GM12878 (cell line): ENCODE data around the gene NLRP6. TPM values are rescaled to one million over a fixed set of nuclear protein-coding genes. Genes with fewer than 3 reads are reported as not detected.

Experiments
- ATAC-seq: fragments of 200-7000 bp; cut with Tn5 transposase; 3 replicates; pipeline ENCODE4 v1.9.1; 2020; ENCODE audit warnings: mild to moderate bottlenecking, moderate library complexity
- BruUV-seq: library from RNA; stranded (reverse); fragments of 400-500 nt; replicated peaks from 2 replicates; lab custom pipeline; 2021; lab: Mats Ljungman, UMichigan
- CTCF ChIA-PET: fragments of 300-600 bp; sonication (Branson Sonifier 250); formaldehyde crosslinking; extraction: SDS; loops from one replicate; lab custom pipeline; 2021; ENCODE audit warnings: inconsistent platforms; lab: Yijun Ruan, JAX
- POLR2A ChIA-PET: fragments of 350-600 bp; formaldehyde crosslinking; extraction: SDS; loops from one replicate; lab custom pipeline; 2021; ENCODE audit warnings: inconsistent platforms; lab: Charles Lee
- RAD21 ChIA-PET: fragments of 300-600 bp; sonication (Branson Sonifier 250); formaldehyde crosslinking; loops from one replicate; lab custom pipeline; 2023; ENCODE audit warnings: antibody characterized with exemption; ENCODE audit not compliant: unreplicated experiment; lab: Charles Lee
- SMC1A ChIA-PET: fragments of 300-600 bp; sonication (Branson Sonifier 250); formaldehyde crosslinking; loops from one replicate; lab custom pipeline; 2023; ENCODE audit not compliant: unreplicated experiment, uncharacterized antibody; lab: Charles Lee
- DNase-seq: peaks from one replicate; pipeline ENCODE4 v3.0.0-alpha.2; 2011; ENCODE audit warnings: low read depth, low spot score
- FAIRE-seq: peaks from 3 replicates; lab custom pipeline; 2011; peaks lifted over from hg19 to GRCh38; lab: Jason Lieb, UNC
- H2AFZ ChIP-seq: 2 replicates; pipeline ENCODE4 v1.6.0; 2011; ENCODE audit warnings: low read depth, low read length, control low read depth; ENCODE audit not compliant: control insufficient read depth
- H3K27ac ChIP-seq: 2 replicates; pipeline ENCODE4 v1.5.1; 2011; ENCODE audit warnings: control low read depth; ENCODE audit not compliant: control insufficient read depth, insufficient read depth
- H3K27me3 ChIP-seq, 2 experiments: replicated peaks in 1 of 2; 2 replicates each; pipeline versions ENCODE4 v1.6.0 to v1.6.1; 2011; ENCODE audit warnings: low read length in 1 of 2; ENCODE audit not compliant: control insufficient read depth in 2 of 2, insufficient read depth in 2 of 2
- H3K36me3 ChIP-seq, 2 experiments: 2 replicates each; pipeline ENCODE4 v1.5.1; 2011; ENCODE audit warnings: low read length in 1 of 2; ENCODE audit not compliant: control insufficient read depth in 2 of 2, insufficient read depth in 2 of 2
- H3K4me1 ChIP-seq: 2 replicates; pipeline ENCODE4 v1.6.1; 2011; ENCODE audit warnings: mild to moderate bottlenecking, low read length, moderate library complexity, mixed read lengths; ENCODE audit not compliant: control insufficient read depth, insufficient read depth
- H3K4me2 ChIP-seq: 2 replicates; pipeline ENCODE4 v1.6.0; 2011; ENCODE audit warnings: control low read depth; ENCODE audit not compliant: control insufficient read depth, insufficient read depth
- H3K4me3 ChIP-seq: fragments of 200-600 bp; sonication (generic); 2 replicates; pipeline ENCODE4 v1.5.1; 2016
- H3K79me2 ChIP-seq: 2 replicates; pipeline ENCODE4 v1.6.0; 2011; ENCODE audit warnings: low read length; ENCODE audit not compliant: control insufficient read depth, insufficient read depth
- H3K9ac ChIP-seq: 2 replicates; pipeline ENCODE4 v1.8.0; 2011; ENCODE audit warnings: low read length, control low read depth, mixed read lengths; ENCODE audit not compliant: control insufficient read depth, insufficient read depth
- H3K9me3 ChIP-seq: replicated peaks from 3 replicates; pipeline ENCODE4 v1.5.1; 2011; ENCODE audit warnings: mild to moderate bottlenecking, low read length; ENCODE audit not compliant: control insufficient read depth, insufficient read depth
- H4K20me1 ChIP-seq: 2 replicates; pipeline ENCODE4 v1.6.0; 2011; ENCODE audit not compliant: control insufficient read depth, insufficient read depth
- DPF2 ChIP-seq: fragments of 450-650 bp; IDR thresholded peaks from 2 replicates; pipeline ENCODE4 v1.6.1; 2017; ENCODE audit warnings: mild to moderate bottlenecking
- GABPA ChIP-seq: IDR thresholded peaks from 2 replicates; pipeline ENCODE4 v1.6.1; 2014; ENCODE audit warnings: antibody characterized with exemption, low read depth, mild to moderate bottlenecking, inconsistent platforms
- HDAC6 ChIP-seq: fragments of 200-600 bp; sonication (generic); IDR thresholded peaks from one replicate; pipeline ENCODE4 v1.8.0; 2017; ENCODE audit warnings: antibody characterized with exemption; ENCODE audit not compliant: unreplicated experiment
- HDGF ChIP-seq: fragments of 450-650 bp; IDR thresholded peaks from 2 replicates; pipeline ENCODE4 v1.6.1; 2016; ENCODE audit warnings: antibody characterized with exemption
- IKZF1 ChIP-seq: fragments of 450-650 bp; conservative IDR thresholded peaks from 2 replicates; pipeline ENCODE4 v1.6.1; 2017; ENCODE audit warnings: antibody characterized with exemption, mild to moderate bottlenecking
- NFIC ChIP-seq: IDR thresholded peaks from 2 replicates; pipeline ENCODE4 v1.6.1; 2012; ENCODE audit warnings: low read depth, mild to moderate bottlenecking, inconsistent platforms, low read length, moderate library complexity
- NFYB ChIP-seq: IDR thresholded peaks from 2 replicates; pipeline ENCODE4 v1.6.1; 2011; ENCODE audit warnings: low read depth, mild to moderate bottlenecking, low read length, improper control_type of control experiment, moderate library complexity; ENCODE audit not compliant: insufficient read depth
- NRF1 ChIP-seq: conservative IDR thresholded peaks from 2 replicates; pipeline ENCODE4 v1.6.1; 2011; ENCODE audit warnings: mild to moderate bottlenecking, low read depth, low read length, improper control_type of control experiment
- RUNX3 ChIP-seq: IDR thresholded peaks from 2 replicates; pipeline ENCODE4 v1.6.1; 2012; ENCODE audit warnings: low read length, inconsistent platforms
- SP1 ChIP-seq: IDR thresholded peaks from one replicate; pipeline ENCODE4 v1.6.1; 2011; ENCODE audit warnings: low read depth, low read length
- SRF ChIP-seq, 2 experiments: IDR thresholded peaks; 2 replicates each; pipeline ENCODE4 v1.6.1; 2011; ENCODE audit warnings: low read depth in 2 of 2, low read length in 2 of 2, mild to moderate bottlenecking in 1 of 2, moderate library complexity in 1 of 2
- ZNF207 ChIP-seq: fragments of 450-650 bp; IDR thresholded peaks from 2 replicates; pipeline ENCODE4 v1.6.1; 2014; ENCODE audit warnings: antibody characterized with exemption, mild to moderate bottlenecking, borderline replicate concordance
- ZNF217 ChIP-seq: fragments of 450-650 bp; IDR thresholded peaks from 2 replicates; pipeline ENCODE4 v1.6.1; 2017; ENCODE audit warnings: antibody characterized with exemption, mild to moderate bottlenecking
- WGBS: methylation state at CpG from one replicate; pipeline ENCODE4 v1.1.6; 2016; ENCODE audit warnings: low lambda C conversion rate; ENCODE audit not compliant: insufficient replicate concordance, insufficient coverage; ENCODE audit errors: missing lambda C conversion rate; 5-methylcytosine and 5-hydroxymethylcytosine counted together
- in situ Hi-C: fragments of 300-500 bp; cut with MboI; formaldehyde crosslinking; loops from 9 replicates; pipeline ENCODE4 v1.14.3; 2018; ENCODE audit warnings: mixed read lengths
- intact Hi-C: fragments of 100-400 bp; cut with micrococcal nuclease; formaldehyde crosslinking; loops from one replicate; pipeline ENCODE4 v1.14.2; 2022; ENCODE audit not compliant: unreplicated experiment
- polyA plus RNA-seq, 11 experiments: library from polyadenylated mRNA; depleted of rRNA in 4 of 11; unstranded in 6 of 11; stranded (reverse) in 5 of 11; fragments of >200 nt; fragmentation: Nextera tagmentation in 4 of 11; fragmentation: Illumina TruSeq in 1 of 11; extraction: Ambion mirVana in 4 of 11; extraction: Trizol in 1 of 11; gene quantifications; 1 replicate in 1 of 11; 2 replicates in 10 of 11; pipeline versions ENCODE4 v1.2.1 to v1.2.3, GENCODE V29; 2011 to 2016; ENCODE audit warnings: inconsistent platforms in 2 of 11, missing spikeins in 2 of 11, low read depth in 1 of 11
- total RNA-seq, 4 experiments: library from RNA; depleted of rRNA in 3 of 4; stranded (reverse); fragments of >200 nt in 3 of 4; fragmentation: Illumina TruSeq in 1 of 4; extraction: Trizol in 1 of 4; gene quantifications; 2 replicates each; pipeline versions ENCODE4 v1.2.1 to v1.2.3, GENCODE V29; 2013 to 2021
- TF ChIP-seq, protein P1 (sequence below), 3 experiments: IDR thresholded peaks in 2 of 3; conservative IDR thresholded peaks in 1 of 3; 2 replicates each; pipeline ENCODE4 v1.5.1; 2011; ENCODE audit warnings: low read depth in 3 of 3, low read length in 3 of 3, mild to moderate bottlenecking in 3 of 3, control low read depth in 2 of 3, moderate library complexity in 2 of 3, inconsistent platforms in 1 of 3, mixed read lengths in 1 of 3; ENCODE audit not compliant: control insufficient read depth in 2 of 3, insufficient read depth in 1 of 3; ENCODE audit errors: extremely low read depth in 1 of 3
- TF ChIP-seq, protein P2 (sequence below): fragments of 450-650 bp; IDR thresholded peaks from 2 replicates; pipeline ENCODE4 v1.6.1; 2016; ENCODE audit warnings: mild to moderate bottlenecking
- TF ChIP-seq, protein P3 (sequence below): fragments of 450-650 bp; IDR thresholded peaks from 2 replicates; pipeline ENCODE4 v1.6.1; 2017; ENCODE audit warnings: mild to moderate bottlenecking, moderate library complexity
- TF ChIP-seq, protein P4 (sequence below): IDR thresholded peaks from 2 replicates; pipeline ENCODE4 v1.6.1; 2012; ENCODE audit warnings: low read depth, low read length, improper control_type of control experiment

The NLRP6 gene
- total and polyA plus RNA-seq, 10 of the 15 experiments (the other 5 are each of a cell fraction or from before 2014, with no cell fraction given) = 0.03 to 0.11 TPM; not detected in 8

DNA sequence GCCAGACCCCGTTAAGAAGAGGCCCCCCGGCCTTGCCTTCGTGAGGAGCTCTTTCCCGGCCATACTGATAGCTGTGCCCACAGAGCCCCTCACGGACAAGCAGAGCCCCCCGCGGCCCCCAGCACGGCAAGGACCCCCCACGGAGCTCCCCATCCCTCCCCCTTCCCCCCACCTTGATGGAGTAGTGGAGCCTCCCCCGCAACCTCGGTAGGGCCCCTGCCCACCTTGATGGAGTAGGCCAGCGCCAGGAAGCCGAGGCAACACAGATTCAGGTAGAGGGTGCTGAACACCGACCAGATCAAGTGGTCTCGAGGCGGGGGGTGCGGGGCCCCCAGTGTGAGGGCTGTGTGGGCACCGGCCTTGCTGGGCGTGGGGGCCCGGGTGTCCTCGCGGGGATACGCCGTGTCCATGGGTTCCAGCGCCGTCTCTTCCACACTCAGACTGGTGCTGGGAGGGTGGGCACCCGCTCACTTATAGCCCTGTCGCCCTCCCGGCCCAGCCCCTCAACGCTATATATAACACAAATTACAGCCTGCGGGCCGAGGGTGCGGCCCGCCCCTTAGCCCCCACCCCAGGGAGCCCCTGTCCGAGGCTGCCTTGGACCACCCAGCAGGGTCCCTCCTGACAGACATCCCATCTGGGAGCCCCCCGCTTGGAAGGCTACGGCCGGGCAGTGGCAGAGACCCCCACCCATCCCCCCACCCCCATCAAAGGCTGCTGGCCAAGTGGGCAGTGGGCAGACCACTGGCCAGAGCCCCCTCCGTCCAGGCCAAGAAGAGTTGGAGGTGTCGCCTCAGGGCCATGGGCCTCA is 21.1 kb downstream of the NLRP6 start, which contains the start of gene IFITM5:
TSS of gene IFITM5 (minus strand) at position 446 of the 811 bp plus-strand sequence. CDS start at position 410, 36 bp downstream.
- H3K9ac ChIP-seq = no peak within 1 kb of the TSS
- TF ChIP-seq GABPA (no peak), DPF2 (no peak), SP1 (no peak), RUNX3 (no peak), NRF1 (no peak), ZNF207 (no peak), HDAC6 (no peak), IKZF1 (no peak), HDGF (no peak), ZNF217 (no peak), NFIC (no peak), SRF (IDR thresholded peaks at IDR 0.05; ENCODE audit: low read depth in 2 of 2, low read length in 2 of 2) (no peak), NFYB (no peak)
- TF ChIP-seq, protein P1, sequence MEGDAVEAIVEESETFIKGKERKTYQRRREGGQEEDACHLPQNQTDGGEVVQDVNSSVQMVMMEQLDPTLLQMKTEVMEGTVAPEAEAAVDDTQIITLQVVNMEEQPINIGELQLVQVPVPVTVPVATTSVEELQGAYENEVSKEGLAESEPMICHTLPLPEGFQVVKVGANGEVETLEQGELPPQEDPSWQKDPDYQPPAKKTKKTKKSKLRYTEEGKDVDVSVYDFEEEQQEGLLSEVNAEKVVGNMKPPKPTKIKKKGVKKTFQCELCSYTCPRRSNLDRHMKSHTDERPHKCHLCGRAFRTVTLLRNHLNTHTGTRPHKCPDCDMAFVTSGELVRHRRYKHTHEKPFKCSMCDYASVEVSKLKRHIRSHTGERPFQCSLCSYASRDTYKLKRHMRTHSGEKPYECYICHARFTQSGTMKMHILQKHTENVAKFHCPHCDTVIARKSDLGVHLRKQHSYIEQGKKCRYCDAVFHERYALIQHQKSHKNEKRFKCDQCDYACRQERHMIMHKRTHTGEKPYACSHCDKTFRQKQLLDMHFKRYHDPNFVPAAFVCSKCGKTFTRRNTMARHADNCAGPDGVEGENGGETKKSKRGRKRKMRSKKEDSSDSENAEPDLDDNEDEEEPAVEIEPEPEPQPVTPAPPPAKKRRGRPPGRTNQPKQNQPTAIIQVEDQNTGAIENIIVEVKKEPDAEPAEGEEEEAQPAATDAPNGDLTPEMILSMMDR (IDR thresholded peaks at IDR 0.05 in 2 of 3, conservative IDR thresholded peaks at IDR 0.05 in 1 of 3; ENCODE audit: control insufficient read depth in 2 of 3, extremely low read depth in 1 of 3, insufficient read depth in 1 of 3, low read depth in 3 of 3, low read length in 3 of 3) = no peak
- TF ChIP-seq, protein P2, sequence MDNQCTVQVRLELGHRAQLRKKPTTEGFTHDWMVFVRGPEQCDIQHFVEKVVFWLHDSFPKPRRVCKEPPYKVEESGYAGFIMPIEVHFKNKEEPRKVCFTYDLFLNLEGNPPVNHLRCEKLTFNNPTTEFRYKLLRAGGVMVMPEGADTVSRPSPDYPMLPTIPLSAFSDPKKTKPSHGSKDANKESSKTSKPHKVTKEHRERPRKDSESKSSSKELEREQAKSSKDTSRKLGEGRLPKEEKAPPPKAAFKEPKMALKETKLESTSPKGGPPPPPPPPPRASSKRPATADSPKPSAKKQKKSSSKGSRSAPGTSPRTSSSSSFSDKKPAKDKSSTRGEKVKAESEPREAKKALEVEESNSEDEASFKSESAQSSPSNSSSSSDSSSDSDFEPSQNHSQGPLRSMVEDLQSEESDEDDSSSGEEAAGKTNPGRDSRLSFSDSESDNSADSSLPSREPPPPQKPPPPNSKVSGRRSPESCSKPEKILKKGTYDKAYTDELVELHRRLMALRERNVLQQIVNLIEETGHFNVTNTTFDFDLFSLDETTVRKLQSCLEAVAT = no peak
- TF ChIP-seq, protein P3, sequence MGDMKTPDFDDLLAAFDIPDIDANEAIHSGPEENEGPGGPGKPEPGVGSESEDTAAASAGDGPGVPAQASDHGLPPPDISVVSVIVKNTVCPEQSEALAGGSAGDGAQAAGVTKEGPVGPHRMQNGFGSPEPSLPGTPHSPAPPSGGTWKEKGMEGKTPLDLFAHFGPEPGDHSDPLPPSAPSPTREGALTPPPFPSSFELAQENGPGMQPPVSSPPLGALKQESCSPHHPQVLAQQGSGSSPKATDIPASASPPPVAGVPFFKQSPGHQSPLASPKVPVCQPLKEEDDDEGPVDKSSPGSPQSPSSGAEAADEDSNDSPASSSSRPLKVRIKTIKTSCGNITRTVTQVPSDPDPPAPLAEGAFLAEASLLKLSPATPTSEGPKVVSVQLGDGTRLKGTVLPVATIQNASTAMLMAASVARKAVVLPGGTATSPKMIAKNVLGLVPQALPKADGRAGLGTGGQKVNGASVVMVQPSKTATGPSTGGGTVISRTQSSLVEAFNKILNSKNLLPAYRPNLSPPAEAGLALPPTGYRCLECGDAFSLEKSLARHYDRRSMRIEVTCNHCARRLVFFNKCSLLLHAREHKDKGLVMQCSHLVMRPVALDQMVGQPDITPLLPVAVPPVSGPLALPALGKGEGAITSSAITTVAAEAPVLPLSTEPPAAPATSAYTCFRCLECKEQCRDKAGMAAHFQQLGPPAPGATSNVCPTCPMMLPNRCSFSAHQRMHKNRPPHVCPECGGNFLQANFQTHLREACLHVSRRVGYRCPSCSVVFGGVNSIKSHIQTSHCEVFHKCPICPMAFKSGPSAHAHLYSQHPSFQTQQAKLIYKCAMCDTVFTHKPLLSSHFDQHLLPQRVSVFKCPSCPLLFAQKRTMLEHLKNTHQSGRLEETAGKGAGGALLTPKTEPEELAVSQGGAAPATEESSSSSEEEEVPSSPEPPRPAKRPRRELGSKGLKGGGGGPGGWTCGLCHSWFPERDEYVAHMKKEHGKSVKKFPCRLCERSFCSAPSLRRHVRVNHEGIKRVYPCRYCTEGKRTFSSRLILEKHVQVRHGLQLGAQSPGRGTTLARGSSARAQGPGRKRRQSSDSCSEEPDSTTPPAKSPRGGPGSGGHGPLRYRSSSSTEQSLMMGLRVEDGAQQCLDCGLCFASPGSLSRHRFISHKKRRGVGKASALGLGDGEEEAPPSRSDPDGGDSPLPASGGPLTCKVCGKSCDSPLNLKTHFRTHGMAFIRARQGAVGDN = no peak
- TF ChIP-seq, protein P4, sequence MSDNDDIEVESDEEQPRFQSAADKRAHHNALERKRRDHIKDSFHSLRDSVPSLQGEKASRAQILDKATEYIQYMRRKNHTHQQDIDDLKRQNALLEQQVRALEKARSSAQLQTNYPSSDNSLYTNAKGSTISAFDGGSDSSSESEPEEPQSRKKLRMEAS = no peak

More for the DNA sequence above, 21.1 kb downstream of the NLRP6 start, which contains the start of gene IFITM5:
- POLR2A ChIA-PET = no interaction called here
- Histone ChIP-seq H3K9me3 (no peaks in the 10 kb centered on the region), H3K27ac (no peak within 1 kb of the TSS), H2AFZ (no peak within 1 kb of the TSS), H3K79me2 (no peaks in the 10 kb centered on the region), H3K27me3 (no peaks in the 10 kb centered on the region; a peak in 1 of 4 replicates), H3K4me2 (no peak within 1 kb of the TSS), H3K36me3 (no peaks in the 10 kb centered on the region), H3K4me1 (peaks cover 15% of the 10 kb centered on the region), H4K20me1 (no peaks in the 10 kb centered on the region), H3K4me3 (no peak within 1 kb of the TSS)
- ATAC-seq = no peak
- intact Hi-C loops = no loop called here
- no TSS peak for BruUV-seq
- no peak for DNase-seq
- SMC1A ChIA-PET = no interaction called here
- no peak for FAIRE-seq
- 70% methylated on average over 31 of the region's 40 CpGs for WGBS
- CTCF ChIA-PET = interaction anchor here (0.7 kb wide), 1 partner anchor 63 kb away, joined by 4 read pairs; no protein-coding TSS in a partner anchor
- RAD21 ChIA-PET = interaction anchor here (1.0 kb wide), 1 partner anchor 49 kb away, joined by 3 read pairs; no protein-coding TSS in a partner anchor
- in situ Hi-C loops = no loop called here
